NCI-H345 treated with DMSO at 0.1 percent for 48 hours (cell line): ENCODE measurements around the gene NOL6.

ENCODE experiments used
- DNase-seq: peaks from one replicate; lab custom pipeline; 2025; ENCODE audit not compliant: unreplicated experiment; lab: John Stamatoyannopoulos, UW

The NOL6 gene

DNA sequence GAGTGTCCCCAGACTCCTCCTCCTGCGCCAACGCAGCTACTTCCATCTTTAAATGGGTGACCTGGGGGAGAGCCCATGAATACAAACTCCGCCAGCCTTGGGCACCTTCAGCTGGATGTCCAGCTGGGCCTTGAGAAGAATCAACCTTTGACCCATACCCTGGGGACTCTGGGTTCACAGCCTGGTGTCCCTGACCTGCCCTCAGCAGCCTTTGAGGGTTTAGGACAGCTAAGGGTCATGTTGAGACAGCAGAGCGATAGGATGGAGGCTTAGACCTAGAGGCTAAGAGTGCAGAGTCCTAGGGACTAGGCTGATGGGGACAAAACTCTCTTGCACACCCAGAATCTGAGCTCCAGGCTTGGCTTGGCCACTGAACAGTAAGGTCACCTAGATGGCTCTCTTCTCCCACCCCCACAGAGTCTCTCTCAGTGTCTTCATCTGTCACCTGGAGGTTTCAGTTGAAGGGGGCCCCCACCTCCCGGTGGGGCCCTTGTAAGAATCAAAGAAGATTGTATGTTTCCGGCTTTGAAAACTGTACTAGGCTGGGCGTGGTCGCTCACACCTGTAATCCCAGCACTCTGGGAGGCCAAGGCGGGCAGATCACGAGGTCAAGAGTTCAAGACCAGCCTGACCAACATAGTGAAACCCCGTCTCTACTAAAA lies 19.6 kb downstream of the NOL6 start:
- DNase-seq, result no peak

GRCh38 chr9:33453286-33453860 lies 20.4 kb downstream of the NOL6 start:
- no peak for DNase-seq

DNA sequence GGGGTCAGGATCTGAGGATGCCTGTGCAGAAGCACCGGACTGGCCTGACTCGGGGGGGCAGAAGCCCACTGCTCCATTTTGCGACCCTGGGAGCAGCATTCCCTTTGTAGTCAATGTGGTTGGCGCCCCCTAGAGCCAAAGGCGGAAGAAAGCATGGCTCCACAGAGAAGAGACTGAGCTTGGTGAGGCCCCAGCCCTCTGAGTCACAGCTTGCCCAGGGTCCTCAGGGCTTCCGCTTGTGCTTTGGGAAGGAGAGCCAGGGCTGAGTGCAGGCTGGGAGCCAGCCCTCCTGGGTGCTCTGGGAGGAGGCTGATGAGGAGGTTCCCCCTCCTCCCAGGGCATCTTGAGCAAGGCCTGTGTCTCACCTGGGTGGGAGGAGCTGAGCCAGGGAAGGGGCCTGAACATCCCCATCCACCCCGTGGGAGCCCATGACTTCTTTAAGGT lies 20.9 kb downstream of the NOL6 start:
- no peak for DNase-seq

GRCh38 chr9:33450621-33451146 lies 23.0 kb downstream of the NOL6 start:
- DNase-seq, result no peak

DNA sequence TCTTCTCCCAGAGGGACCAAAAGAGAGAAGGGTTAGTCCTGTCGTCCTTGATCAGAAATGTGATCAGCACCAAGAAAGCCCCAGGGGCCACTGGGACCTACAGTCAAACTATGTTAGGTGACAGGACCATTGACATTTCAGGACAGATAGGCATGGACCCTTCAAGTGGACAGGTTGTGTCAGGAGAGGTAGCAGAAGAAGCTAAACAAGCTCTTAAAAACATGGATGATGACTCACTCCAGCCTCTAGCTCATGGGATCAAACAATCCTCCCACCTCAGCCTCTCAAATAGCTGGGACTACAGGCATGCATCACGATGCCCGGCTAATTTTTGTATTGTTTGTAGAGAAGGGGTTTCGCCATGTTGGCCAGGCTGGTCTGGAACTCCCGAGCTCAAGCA lies 24.0 kb downstream of the NOL6 start:
- DNase-seq, result no peak

GRCh38 chr9:33447799-33448553 lies 25.7 kb downstream of the NOL6 start:
- no peak for DNase-seq

DNA sequence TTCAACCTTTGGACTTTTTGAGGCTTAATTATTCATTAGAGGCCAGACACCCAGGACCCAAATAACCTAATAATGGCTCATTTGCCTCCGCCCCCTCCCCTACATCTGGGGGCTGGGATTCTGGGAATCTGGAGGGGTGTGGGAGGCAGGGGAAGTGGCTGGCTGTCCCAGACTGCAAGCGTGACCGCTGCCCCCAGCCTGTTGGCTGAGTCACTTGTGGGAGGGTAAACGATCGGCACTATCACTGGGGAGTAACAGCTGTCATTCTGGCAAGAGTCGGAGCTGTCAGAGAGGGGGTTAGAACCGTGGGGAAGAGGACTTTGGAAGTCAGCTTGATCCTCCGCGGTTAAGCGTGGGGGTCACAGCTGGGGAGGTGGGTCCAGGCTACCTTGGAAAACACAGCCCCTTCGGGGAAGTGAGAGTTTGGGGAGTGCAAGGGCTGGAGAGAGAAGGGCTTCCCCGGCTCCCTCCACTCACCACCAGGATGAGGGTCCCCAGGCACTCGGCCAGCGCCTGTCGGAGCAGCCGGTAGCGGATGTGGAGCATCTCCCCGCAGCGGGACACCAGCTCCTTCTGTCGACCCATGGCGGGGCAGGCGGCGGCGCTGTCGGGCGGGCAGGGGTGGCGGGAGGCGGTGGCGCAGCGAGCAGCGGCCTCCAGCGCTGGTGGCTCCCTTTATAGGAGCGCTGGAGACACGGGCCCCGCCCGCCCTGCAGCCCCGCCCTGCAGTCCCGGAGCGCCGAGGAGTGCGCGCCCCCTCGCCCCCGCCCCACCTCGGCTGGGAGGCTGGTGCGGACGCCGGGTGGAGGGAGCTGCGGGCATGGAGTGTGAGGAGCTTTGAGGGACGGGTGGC lies 26.6 kb downstream of the NOL6 start, which contains the start of gene AQP3:
TSS of gene AQP3 (minus strand) at position 648 of the 853 bp plus-strand sequence. CDS start at position 585, 63 bp downstream.
- DNase-seq, result peak; percentile 8

- no peak for DNase-seq
These were observed 27.3 kb downstream of the NOL6 start for GRCh38 chr9:33446240-33446945.

- DNase-seq, result no peak
These were observed 28.1 kb downstream of the NOL6 start for GRCh38 chr9:33445389-33446239.

DNA sequence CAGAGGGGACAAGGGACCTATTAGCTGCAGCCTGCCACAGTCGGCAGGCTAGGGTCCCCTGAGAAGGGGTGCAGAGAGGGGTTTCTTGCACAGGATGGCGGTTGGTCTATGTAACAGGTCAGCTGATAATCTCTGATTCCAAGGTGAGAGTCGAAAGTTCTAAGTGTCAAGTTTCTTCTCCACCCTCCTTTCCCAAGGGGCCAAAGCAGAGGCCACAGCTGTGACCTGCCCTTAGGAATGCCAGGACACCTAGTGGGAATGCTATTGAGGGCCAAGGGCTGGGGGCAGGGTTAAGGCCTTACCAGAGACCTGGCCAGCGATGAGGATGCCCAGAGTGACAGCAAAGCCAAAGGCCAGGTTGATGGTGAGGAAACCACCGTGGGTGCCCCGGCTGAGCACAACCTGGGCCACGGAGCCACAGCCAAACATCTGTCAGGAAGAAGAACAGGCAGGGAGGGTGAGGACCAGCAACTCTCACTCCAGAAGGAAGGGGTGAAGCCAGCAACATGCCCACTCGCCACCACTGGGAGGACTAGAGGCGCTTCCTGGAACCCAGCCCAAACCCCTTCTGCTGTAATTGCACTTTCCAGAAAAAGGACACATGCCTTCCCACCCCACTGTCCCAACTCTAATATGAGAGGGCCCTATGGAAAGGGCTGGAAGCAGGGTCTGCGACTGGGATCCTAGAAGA lies 30.1 kb downstream of the NOL6 start:
- DNase-seq, result no peak

- DNase-seq, result no peak
These were observed 30.7 kb downstream of the NOL6 start for GRCh38 chr9:33443047-33443446.

GRCh38 chr9:33442125-33442524 lies 31.6 kb downstream of the NOL6 start:
- DNase-seq, result no peak

DNA sequence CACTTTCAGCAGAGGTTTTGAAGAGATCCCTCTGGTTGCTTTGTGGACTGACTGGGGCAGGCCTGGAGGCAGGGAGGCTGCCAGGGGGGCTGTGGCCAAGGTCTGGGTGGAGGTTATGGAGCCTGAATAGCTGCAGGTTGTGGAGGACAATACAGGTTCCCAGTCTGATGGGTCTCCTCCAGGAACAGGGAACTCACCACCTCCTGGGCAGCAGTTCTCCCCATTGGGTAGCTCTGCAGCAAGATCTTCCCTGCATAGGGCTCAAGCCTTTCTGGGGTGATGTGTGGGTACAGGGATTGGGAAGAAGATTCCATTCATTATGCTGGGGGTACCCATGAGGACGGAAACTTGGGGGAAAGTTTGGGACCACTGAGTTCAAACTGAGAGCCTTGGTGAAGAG lies 33.1 kb downstream of the NOL6 start:
- DNase-seq, result no peak

DNA sequence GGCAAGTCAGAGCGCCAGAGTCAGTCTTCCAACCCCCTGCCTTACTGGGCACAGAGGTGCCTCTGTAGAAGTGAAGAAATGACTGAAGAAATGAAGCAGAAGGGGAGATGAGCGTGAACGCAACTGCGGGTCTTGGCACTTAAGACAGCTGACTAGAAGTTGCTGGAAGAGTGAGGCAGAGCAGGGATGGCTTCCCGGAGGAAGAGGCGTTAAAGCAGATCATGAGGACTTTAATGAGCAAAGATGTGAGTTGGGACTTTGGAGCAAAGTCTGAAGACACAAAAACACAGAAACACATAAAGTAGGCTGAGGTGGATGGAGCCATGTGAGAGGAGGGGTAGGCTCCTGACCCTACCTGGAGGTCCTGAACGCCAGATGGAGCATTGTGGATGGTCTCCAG lies 33.5 kb downstream of the NOL6 start:
- no peak for DNase-seq

GRCh38 chr9:33439731-33440130 lies 34.0 kb downstream of the NOL6 start:
- DNase-seq, result no peak

DNA sequence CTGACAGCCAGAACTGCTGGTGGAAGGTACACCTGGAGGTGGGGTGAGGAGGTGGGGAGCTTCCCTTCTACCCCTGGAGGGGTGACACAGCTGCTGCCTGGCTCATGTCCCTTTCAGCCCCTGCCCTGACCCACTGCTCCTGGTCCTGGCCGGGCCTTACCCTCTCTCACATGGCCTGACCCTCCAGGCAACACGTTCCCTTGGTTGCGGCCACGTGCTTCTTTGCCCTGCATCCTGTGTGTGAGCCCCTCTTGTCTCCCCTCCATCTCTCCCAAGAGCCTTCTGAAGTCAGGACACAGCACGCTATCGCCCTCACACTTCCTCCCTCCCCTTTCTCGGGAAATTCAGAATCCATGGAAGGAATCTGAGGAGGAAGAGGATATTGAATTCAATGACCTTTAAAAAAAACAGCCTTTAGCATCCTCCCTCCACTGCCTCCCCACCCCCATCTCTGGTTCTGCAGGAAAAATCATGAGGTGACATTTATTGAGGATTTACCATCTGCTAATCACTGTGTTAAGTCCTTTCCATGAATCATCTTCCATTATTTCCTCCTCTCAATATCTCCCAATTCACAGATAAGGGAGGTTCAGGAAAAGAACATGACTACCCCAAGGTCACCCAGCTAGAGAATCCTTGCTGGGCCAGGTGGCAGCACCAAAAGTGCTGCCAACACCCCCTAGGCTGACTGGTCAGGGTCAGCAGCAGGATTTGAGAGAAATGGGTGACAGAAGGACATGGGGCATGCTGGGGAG lies 34.6 kb downstream of the NOL6 start:
- DNase-seq, result no peak

- DNase-seq, result no peak
These were observed 35.8 kb downstream of the NOL6 start for GRCh38 chr9:33437898-33438297.

DNA sequence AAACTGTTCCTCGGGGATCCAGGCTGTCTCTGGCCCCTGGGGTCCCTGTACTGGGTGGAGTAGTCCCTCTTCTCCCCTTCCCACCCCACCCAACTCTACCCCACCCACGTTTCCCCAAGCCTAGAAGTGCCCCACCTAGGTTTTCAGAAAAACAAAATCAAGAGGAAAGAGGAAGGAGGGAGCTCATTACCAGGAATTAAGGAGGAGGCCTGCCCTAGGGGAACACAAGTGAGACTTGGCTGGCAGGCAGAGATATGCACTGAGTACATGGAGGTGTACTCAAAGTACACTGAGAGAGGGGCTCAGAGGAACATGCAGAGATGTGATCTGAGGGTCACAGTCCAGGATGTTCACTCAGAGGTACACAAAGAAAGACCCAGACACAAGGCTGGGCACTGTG lies 36.5 kb downstream of the NOL6 start:
- DNase-seq, result no peak
